Measurements from ENCODE around the gene LPP. TPM values are rescaled to one million over a fixed set of nuclear protein-coding genes. Genes with fewer than 3 reads are reported as not detected.

Gene LPP
- total RNA-seq, 1 experiment from 2014 or later: 148 TPM

DNA sequence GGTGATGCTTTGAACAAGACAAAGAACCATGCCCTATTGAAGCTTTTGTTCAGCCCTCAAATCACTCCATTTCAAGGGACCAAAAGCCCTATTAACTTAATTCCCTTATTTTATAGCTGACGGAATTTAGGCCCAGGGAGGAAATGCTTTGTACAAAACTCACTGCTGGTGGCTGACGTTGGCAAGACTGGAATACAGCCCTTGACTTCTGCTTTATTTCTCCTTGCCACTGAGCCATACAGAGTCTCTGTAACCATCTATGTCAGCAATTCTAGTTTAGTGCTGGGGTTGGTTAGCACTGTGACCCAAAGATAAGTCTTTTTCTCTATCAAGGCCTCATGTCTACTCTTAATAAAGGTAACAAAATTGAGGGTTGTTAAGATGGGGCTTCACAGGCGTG lies 701.7 kb downstream of the LPP start:
- Histone ChIP-seq H3K27me3 (ENCODE audit: insufficient read depth, low read depth) (no peaks in the 10 kb centered on the region), H3K79me2 (ENCODE audit: low read depth) (no peaks in the 10 kb centered on the region), H3K27ac (no peak overlapping the region), H4K20me1 (ENCODE audit: insufficient read depth) (no peaks in the 10 kb centered on the region), H2AFZ (no peak overlapping the region), H3K36me3 (ENCODE audit: low read depth) (no peaks in the 10 kb centered on the region), H3K9me3 (ENCODE audit: insufficient read depth, low read depth) (no peaks in the 10 kb centered on the region), H3K4me3 (no peak overlapping the region), H3K4me1 (replicated peaks; ENCODE audit: insufficient read depth) (no peaks in the 10 kb centered on the region), H3F3A (ENCODE audit: insufficient read depth, low read depth) (no peaks in the 10 kb centered on the region), H3K9me2 (ENCODE audit: insufficient read depth) (no peaks in the 10 kb centered on the region), H3K4me2 (no peak overlapping the region)
- no peak for DNase-seq
- TF ChIP-seq EZH2 (IDR thresholded peaks at IDR 0.05; ENCODE audit: low read depth): no peak
- TF ChIP-seq, protein P1, sequence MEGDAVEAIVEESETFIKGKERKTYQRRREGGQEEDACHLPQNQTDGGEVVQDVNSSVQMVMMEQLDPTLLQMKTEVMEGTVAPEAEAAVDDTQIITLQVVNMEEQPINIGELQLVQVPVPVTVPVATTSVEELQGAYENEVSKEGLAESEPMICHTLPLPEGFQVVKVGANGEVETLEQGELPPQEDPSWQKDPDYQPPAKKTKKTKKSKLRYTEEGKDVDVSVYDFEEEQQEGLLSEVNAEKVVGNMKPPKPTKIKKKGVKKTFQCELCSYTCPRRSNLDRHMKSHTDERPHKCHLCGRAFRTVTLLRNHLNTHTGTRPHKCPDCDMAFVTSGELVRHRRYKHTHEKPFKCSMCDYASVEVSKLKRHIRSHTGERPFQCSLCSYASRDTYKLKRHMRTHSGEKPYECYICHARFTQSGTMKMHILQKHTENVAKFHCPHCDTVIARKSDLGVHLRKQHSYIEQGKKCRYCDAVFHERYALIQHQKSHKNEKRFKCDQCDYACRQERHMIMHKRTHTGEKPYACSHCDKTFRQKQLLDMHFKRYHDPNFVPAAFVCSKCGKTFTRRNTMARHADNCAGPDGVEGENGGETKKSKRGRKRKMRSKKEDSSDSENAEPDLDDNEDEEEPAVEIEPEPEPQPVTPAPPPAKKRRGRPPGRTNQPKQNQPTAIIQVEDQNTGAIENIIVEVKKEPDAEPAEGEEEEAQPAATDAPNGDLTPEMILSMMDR (conservative IDR thresholded peaks at IDR 0.05): no peak
- POLR2A ChIA-PET (ENCODE audit: unreplicated experiment): no interaction called here
- BruUV-seq (replicated peaks): no TSS peak
- intact Hi-C loops (cut with micrococcal nuclease; ENCODE audit: unreplicated experiment): no loop called here
- CTCF ChIA-PET: no interaction called here

DNA sequence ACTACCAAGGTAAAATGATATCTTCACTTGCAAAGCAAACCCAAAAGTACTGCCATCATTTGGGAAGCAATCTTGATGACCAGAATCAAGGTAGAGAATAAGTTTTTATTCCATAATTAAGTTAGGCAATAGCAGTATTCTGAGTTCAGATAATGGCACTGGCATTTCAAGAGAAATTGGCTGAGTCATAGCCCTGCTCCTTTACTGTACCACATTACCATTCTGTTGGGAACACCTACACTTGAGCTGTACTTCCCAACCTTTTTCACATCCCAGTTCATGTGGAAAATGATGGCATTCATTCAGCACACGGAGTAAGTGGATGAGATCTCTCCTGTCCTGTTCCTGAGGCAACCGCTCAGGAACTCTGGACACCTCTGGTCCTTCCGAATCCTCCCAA lies 706.2 kb downstream of the LPP start:
- H3K79me2 ChIP-seq (ENCODE audit: low read depth): no peaks in the 10 kb centered on the region
- H3K9me3 ChIP-seq (ENCODE audit: insufficient read depth, low read depth): no peaks in the 10 kb centered on the region
- no peaks in the 10 kb centered on the region for H3K36me3 ChIP-seq (ENCODE audit: low read depth)
- ChIA-PET POLR2A (ENCODE audit: unreplicated experiment) (interaction anchor here (0.7 kb wide), 1 partner anchor 537 kb away, joined by 3 read pairs; no protein-coding TSS in a partner anchor), CTCF (no interaction called here)
- no peaks in the 10 kb centered on the region for H3K4me1 ChIP-seq (replicated peaks; ENCODE audit: insufficient read depth)
- no peak overlapping the region for H3K4me2 ChIP-seq
- no peaks in the 10 kb centered on the region for H3F3A ChIP-seq (ENCODE audit: insufficient read depth, low read depth)
- no peaks in the 10 kb centered on the region for H3K9me2 ChIP-seq (ENCODE audit: insufficient read depth)
- intact Hi-C loops (cut with micrococcal nuclease; ENCODE audit: unreplicated experiment): no loop called here
- DNase-seq: no peak
- H3K27me3 ChIP-seq (ENCODE audit: insufficient read depth, low read depth): no peaks in the 10 kb centered on the region
- no peaks in the 10 kb centered on the region for H4K20me1 ChIP-seq (ENCODE audit: insufficient read depth)
- no peak overlapping the region for H3K27ac ChIP-seq
- H2AFZ ChIP-seq: no peak overlapping the region
- H3K4me3 ChIP-seq: no peak overlapping the region
- TF ChIP-seq, protein P1 (conservative IDR thresholded peaks at IDR 0.05): no peak
- TF ChIP-seq EZH2 (IDR thresholded peaks at IDR 0.05; ENCODE audit: low read depth): no peak
- BruUV-seq (replicated peaks): no TSS peak

DNA sequence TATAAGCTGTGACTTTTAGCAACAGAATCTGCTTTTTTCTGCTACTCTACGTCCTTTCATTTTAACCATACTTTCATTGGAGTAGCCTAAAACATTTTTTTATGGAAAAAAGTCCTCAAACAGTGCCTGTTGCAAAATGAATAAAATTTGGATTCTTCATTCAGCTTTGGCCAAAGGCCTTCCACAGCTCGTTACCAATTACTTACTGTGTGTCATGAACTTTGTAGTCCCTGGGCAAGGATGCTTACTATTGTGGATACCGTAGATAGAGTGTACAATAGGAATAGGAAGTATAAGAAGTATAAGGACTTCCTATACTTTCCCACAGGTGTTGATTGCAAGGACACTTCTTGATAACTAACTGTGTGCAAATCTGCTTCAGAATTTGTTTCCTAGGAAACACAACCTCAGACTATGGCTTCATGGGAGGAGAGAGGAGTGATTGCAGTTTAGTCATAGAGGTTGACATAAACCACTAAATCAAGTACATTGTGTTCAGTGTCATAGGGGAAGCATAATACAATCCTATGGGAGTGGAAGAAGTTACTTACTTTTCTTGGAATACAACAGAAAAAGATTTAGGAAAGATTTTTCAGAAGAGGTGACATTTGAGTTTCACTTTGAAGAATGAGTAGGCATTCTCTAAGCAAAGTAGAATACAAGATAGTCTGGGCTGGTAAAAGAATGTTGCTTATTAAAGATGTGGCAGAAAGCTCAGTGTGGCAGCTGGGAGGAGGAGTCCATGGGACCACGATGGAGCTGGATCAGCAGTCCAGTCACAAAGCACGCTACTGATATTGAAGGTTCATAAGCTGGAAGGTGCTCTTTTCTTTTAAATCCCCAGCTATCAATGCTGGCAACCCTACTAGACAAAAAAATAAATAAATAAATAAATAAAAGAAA lies 708.1 kb downstream of the LPP start:
- no peak overlapping the region for H3K27ac ChIP-seq
- H3K79me2 ChIP-seq (ENCODE audit: low read depth): no peaks in the 10 kb centered on the region
- POLR2A ChIA-PET (ENCODE audit: unreplicated experiment): no interaction called here
- no peak overlapping the region for H3K4me2 ChIP-seq
- no peak overlapping the region for H3K4me3 ChIP-seq
- H2AFZ ChIP-seq: no peak overlapping the region
- H3K27me3 ChIP-seq (ENCODE audit: insufficient read depth, low read depth): no peaks in the 10 kb centered on the region
- CTCF ChIA-PET: no interaction called here
- no TSS peak for BruUV-seq (replicated peaks)
- H3K36me3 ChIP-seq (ENCODE audit: low read depth): no peaks in the 10 kb centered on the region
- no peaks in the 10 kb centered on the region for H3K9me2 ChIP-seq (ENCODE audit: insufficient read depth)
- DNase-seq: no peak
- no peaks in the 10 kb centered on the region for H4K20me1 ChIP-seq (ENCODE audit: insufficient read depth)
- no peaks in the 10 kb centered on the region for H3K4me1 ChIP-seq (replicated peaks; ENCODE audit: insufficient read depth)
- intact Hi-C loops (cut with micrococcal nuclease; ENCODE audit: unreplicated experiment): no loop called here
- no peaks in the 10 kb centered on the region for H3F3A ChIP-seq (ENCODE audit: insufficient read depth, low read depth)
- H3K9me3 ChIP-seq (ENCODE audit: insufficient read depth, low read depth): no peaks in the 10 kb centered on the region
- TF ChIP-seq, protein P1 (conservative IDR thresholded peaks at IDR 0.05): no peak
- TF ChIP-seq EZH2 (IDR thresholded peaks at IDR 0.05; ENCODE audit: low read depth): no peak

All from PC-9 (cell line).